GM12878 (cell line): ENCODE measurements around the gene LIN28B. TPM values are rescaled to one million over a fixed set of nuclear protein-coding genes. Genes with fewer than 3 reads are reported as not detected.

Source experiments
- ATAC-seq: fragments of 200-7000 bp; cut with Tn5 transposase; 3 replicates; pipeline ENCODE4 v1.9.1; 2020; ENCODE audit warnings: mild to moderate bottlenecking, moderate library complexity
- BruUV-seq: library from RNA; stranded (reverse); fragments of 400-500 nt; replicated peaks from 2 replicates; lab custom pipeline; 2021; lab: Mats Ljungman, UMichigan
- CTCF ChIA-PET: fragments of 300-600 bp; sonication (Branson Sonifier 250); formaldehyde crosslinking; extraction: SDS; loops from one replicate; lab custom pipeline; 2021; ENCODE audit warnings: inconsistent platforms; lab: Yijun Ruan, JAX
- POLR2A ChIA-PET: fragments of 350-600 bp; formaldehyde crosslinking; extraction: SDS; loops from one replicate; lab custom pipeline; 2021; ENCODE audit warnings: inconsistent platforms; lab: Charles Lee
- RAD21 ChIA-PET: fragments of 300-600 bp; sonication (Branson Sonifier 250); formaldehyde crosslinking; loops from one replicate; lab custom pipeline; 2023; ENCODE audit warnings: antibody characterized with exemption; ENCODE audit not compliant: unreplicated experiment; lab: Charles Lee
- SMC1A ChIA-PET: fragments of 300-600 bp; sonication (Branson Sonifier 250); formaldehyde crosslinking; loops from one replicate; lab custom pipeline; 2023; ENCODE audit not compliant: unreplicated experiment, uncharacterized antibody; lab: Charles Lee
- DNase-seq: peaks from one replicate; pipeline ENCODE4 v3.0.0-alpha.2; 2011; ENCODE audit warnings: low read depth, low spot score
- FAIRE-seq: peaks from 3 replicates; lab custom pipeline; 2011; peaks lifted over from hg19 to GRCh38; lab: Jason Lieb, UNC
- H2AFZ ChIP-seq: 2 replicates; pipeline ENCODE4 v1.6.0; 2011; ENCODE audit warnings: low read depth, low read length, control low read depth; ENCODE audit not compliant: control insufficient read depth
- H3K27ac ChIP-seq: 2 replicates; pipeline ENCODE4 v1.5.1; 2011; ENCODE audit warnings: control low read depth; ENCODE audit not compliant: control insufficient read depth, insufficient read depth
- H3K27me3 ChIP-seq, 2 experiments: replicated peaks in 1 of 2; 2 replicates each; pipeline versions ENCODE4 v1.6.0 to v1.6.1; 2011; ENCODE audit warnings: low read length in 1 of 2; ENCODE audit not compliant: control insufficient read depth in 2 of 2, insufficient read depth in 2 of 2
- H3K36me3 ChIP-seq, 2 experiments: 2 replicates each; pipeline ENCODE4 v1.5.1; 2011; ENCODE audit warnings: low read length in 1 of 2; ENCODE audit not compliant: control insufficient read depth in 2 of 2, insufficient read depth in 2 of 2
- H3K4me1 ChIP-seq: 2 replicates; pipeline ENCODE4 v1.6.1; 2011; ENCODE audit warnings: mild to moderate bottlenecking, low read length, moderate library complexity, mixed read lengths; ENCODE audit not compliant: control insufficient read depth, insufficient read depth
- H3K4me2 ChIP-seq: 2 replicates; pipeline ENCODE4 v1.6.0; 2011; ENCODE audit warnings: control low read depth; ENCODE audit not compliant: control insufficient read depth, insufficient read depth
- H3K4me3 ChIP-seq: fragments of 200-600 bp; sonication (generic); 2 replicates; pipeline ENCODE4 v1.5.1; 2016
- H3K79me2 ChIP-seq: 2 replicates; pipeline ENCODE4 v1.6.0; 2011; ENCODE audit warnings: low read length; ENCODE audit not compliant: control insufficient read depth, insufficient read depth
- H3K9ac ChIP-seq: 2 replicates; pipeline ENCODE4 v1.8.0; 2011; ENCODE audit warnings: low read length, control low read depth, mixed read lengths; ENCODE audit not compliant: control insufficient read depth, insufficient read depth
- H3K9me3 ChIP-seq: replicated peaks from 3 replicates; pipeline ENCODE4 v1.5.1; 2011; ENCODE audit warnings: mild to moderate bottlenecking, low read length; ENCODE audit not compliant: control insufficient read depth, insufficient read depth
- H4K20me1 ChIP-seq: 2 replicates; pipeline ENCODE4 v1.6.0; 2011; ENCODE audit not compliant: control insufficient read depth, insufficient read depth
- CREM ChIP-seq: IDR thresholded peaks from 2 replicates; pipeline ENCODE4 v1.6.1; 2014; ENCODE audit warnings: antibody characterized with exemption, low read depth
- EGR1 ChIP-seq, 2 experiments: IDR thresholded peaks; 1 replicate in 1 of 2; 2 replicates in 1 of 2; pipeline ENCODE4 v1.6.1; 2011 to 2012; ENCODE audit warnings: low read depth in 2 of 2, low read length in 2 of 2, borderline replicate concordance in 1 of 2, mild to moderate bottlenecking in 1 of 2, moderate library complexity in 1 of 2
- HCFC1 ChIP-seq: fragments of 150-350 bp; IDR thresholded peaks from 2 replicates; pipeline ENCODE4 v1.6.1; 2014; ENCODE audit warnings: low read length
- PKNOX1 ChIP-seq: fragments of 450-650 bp; IDR thresholded peaks from 2 replicates; pipeline ENCODE4 v1.6.1; 2016; ENCODE audit warnings: mild to moderate bottlenecking
- PML ChIP-seq: IDR thresholded peaks from 2 replicates; pipeline ENCODE4 v1.6.1; 2012; ENCODE audit warnings: low read length, inconsistent platforms
- POU2F2 ChIP-seq: IDR thresholded peaks from 3 replicates; pipeline ENCODE4 v1.6.1; 2011; ENCODE audit warnings: low read depth, mild to moderate bottlenecking, low read length, borderline replicate concordance
- RAD51 ChIP-seq: fragments of 450-650 bp; IDR thresholded peaks from 2 replicates; pipeline ENCODE4 v1.6.1; 2016; ENCODE audit warnings: moderate library complexity, mild to moderate bottlenecking, inconsistent platforms
- STAT1 ChIP-seq: fragments of 450-650 bp; conservative IDR thresholded peaks from 2 replicates; pipeline ENCODE4 v1.6.1; 2014; ENCODE audit warnings: antibody characterized with exemption, mild to moderate bottlenecking
- USF1 ChIP-seq: IDR thresholded peaks from 2 replicates; pipeline ENCODE4 v1.6.1; 2011; ENCODE audit warnings: borderline replicate concordance, low read depth, mild to moderate bottlenecking, moderate library complexity, mixed read lengths, low read length; ENCODE audit not compliant: insufficient read depth; ENCODE audit errors: extremely low read length
- ZNF24 ChIP-seq: fragments of 450-650 bp; IDR thresholded peaks from 2 replicates; pipeline ENCODE4 v1.6.1; 2017; ENCODE audit warnings: antibody characterized with exemption, mild to moderate bottlenecking
- WGBS: methylation state at CpG from one replicate; pipeline ENCODE4 v1.1.6; 2016; ENCODE audit warnings: low lambda C conversion rate; ENCODE audit not compliant: insufficient replicate concordance, insufficient coverage; ENCODE audit errors: missing lambda C conversion rate; 5-methylcytosine and 5-hydroxymethylcytosine counted together
- in situ Hi-C: fragments of 300-500 bp; cut with MboI; formaldehyde crosslinking; loops from 9 replicates; pipeline ENCODE4 v1.14.3; 2018; ENCODE audit warnings: mixed read lengths
- intact Hi-C: fragments of 100-400 bp; cut with micrococcal nuclease; formaldehyde crosslinking; loops from one replicate; pipeline ENCODE4 v1.14.2; 2022; ENCODE audit not compliant: unreplicated experiment
- polyA plus RNA-seq, 11 experiments: library from polyadenylated mRNA; depleted of rRNA in 4 of 11; unstranded in 6 of 11; stranded (reverse) in 5 of 11; fragments of >200 nt; fragmentation: Nextera tagmentation in 4 of 11; fragmentation: Illumina TruSeq in 1 of 11; extraction: Ambion mirVana in 4 of 11; extraction: Trizol in 1 of 11; gene quantifications; 1 replicate in 1 of 11; 2 replicates in 10 of 11; pipeline versions ENCODE4 v1.2.1 to v1.2.3, GENCODE V29; 2011 to 2016; ENCODE audit warnings: inconsistent platforms in 2 of 11, missing spikeins in 2 of 11, low read depth in 1 of 11
- total RNA-seq, 4 experiments: library from RNA; depleted of rRNA in 3 of 4; stranded (reverse); fragments of >200 nt in 3 of 4; fragmentation: Illumina TruSeq in 1 of 4; extraction: Trizol in 1 of 4; gene quantifications; 2 replicates each; pipeline versions ENCODE4 v1.2.1 to v1.2.3, GENCODE V29; 2013 to 2021
- TF ChIP-seq, protein P1 (sequence below): fragments of 450-650 bp; IDR thresholded peaks from 2 replicates; pipeline ENCODE4 v1.6.1; 2017; ENCODE audit warnings: mild to moderate bottlenecking, moderate library complexity

LIN28B gene
- total and polyA plus RNA-seq, 10 of the 15 experiments (the other 5 are each of a cell fraction or from before 2014, with no cell fraction given), result 0.01 to 2.4 (median 0.09) TPM; not detected in 6

DNA sequence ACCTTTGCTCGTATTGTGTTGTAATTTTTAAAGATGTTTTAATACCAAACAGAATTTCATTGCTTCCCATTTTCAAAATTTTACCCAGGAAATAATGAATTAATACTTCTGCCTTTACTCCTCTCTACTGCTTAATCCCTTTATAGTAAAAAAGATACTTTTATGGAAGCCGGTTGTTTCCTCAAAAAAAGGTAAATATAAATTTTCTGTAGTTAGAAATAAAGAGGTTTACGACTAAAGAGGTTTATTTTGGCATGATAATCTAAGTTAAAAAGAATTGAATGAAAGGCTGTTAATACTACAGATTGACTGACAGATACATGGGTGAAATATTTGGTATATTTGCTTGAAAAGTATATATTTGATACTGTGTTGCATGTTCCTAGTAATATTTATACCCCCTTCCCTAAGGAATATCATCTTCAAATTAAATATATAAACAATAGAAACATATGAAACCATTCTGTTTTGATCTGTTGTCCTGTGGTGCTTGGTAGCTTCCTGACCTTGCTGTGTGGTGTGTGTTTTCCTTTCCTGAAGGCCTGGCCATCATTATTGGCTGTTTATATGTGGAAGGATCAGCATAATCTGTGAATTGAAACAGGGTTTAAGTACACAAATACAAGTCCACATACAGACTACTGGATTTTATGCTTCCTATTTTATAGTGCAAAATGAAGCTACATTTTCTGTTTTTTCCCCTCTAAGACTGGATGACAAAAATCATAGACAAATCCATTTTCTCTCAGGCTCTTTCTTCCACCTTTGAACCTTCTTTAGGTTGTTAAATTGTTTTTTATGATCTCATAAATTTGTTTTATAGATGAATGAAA lies 2.3 kb downstream of the LIN28B start (continued):
- TF ChIP-seq, protein P1, sequence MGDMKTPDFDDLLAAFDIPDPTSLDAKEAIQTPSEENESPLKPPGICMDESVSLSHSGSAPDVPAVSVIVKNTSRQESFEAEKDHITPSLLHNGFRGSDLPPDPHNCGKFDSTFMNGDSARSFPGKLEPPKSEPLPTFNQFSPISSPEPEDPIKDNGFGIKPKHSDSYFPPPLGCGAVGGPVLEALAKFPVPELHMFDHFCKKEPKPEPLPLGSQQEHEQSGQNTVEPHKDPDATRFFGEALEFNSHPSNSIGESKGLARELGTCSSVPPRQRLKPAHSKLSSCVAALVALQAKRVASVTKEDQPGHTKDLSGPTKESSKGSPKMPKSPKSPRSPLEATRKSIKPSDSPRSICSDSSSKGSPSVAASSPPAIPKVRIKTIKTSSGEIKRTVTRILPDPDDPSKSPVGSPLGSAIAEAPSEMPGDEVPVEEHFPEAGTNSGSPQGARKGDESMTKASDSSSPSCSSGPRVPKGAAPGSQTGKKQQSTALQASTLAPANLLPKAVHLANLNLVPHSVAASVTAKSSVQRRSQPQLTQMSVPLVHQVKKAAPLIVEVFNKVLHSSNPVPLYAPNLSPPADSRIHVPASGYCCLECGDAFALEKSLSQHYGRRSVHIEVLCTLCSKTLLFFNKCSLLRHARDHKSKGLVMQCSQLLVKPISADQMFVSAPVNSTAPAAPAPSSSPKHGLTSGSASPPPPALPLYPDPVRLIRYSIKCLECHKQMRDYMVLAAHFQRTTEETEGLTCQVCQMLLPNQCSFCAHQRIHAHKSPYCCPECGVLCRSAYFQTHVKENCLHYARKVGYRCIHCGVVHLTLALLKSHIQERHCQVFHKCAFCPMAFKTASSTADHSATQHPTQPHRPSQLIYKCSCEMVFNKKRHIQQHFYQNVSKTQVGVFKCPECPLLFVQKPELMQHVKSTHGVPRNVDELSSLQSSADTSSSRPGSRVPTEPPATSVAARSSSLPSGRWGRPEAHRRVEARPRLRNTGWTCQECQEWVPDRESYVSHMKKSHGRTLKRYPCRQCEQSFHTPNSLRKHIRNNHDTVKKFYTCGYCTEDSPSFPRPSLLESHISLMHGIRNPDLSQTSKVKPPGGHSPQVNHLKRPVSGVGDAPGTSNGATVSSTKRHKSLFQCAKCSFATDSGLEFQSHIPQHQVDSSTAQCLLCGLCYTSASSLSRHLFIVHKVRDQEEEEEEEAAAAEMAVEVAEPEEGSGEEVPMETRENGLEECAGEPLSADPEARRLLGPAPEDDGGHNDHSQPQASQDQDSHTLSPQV, result no peak
- TF ChIP-seq PKNOX1 (no peak), POU2F2 (no peak), PML (no peak)
- TF ChIP-seq, all 136 proteins: peak for 0

DNA sequence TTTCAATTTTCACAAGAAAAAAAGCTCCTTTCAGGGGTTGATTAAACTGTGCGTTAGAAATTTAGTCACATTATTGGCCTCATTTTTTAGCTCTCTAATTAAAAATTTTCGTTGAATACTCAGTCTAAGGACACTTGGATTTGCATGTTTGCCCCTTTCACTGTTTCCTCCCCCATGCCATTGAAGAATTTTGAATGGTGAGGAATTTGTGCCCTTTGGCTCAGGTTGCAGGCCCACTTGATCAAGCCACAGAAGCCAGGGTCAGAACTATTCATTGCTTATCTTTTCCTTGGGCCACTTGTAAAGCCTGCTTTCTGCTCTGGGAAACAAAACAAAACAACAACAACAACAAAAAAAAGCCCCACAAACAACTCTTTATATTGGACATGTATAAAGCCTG lies 12.2 kb downstream of the LIN28B start:
- H3K9me3 ChIP-seq, result no peaks in the 10 kb centered on the region
- FAIRE-seq (no peak), DNase-seq (no peak), ATAC-seq (no peak)
- WGBS, result 50% methylated on average over 2 of the region's 2 CpGs
- ChIA-PET RAD21 (interaction anchor here (0.6 kb wide), 1 partner anchor 325 kb away, joined by 3 read pairs; no protein-coding TSS in a partner anchor), CTCF (interaction anchor here (1.0 to 1.4 kb wide), 2 partner anchors 12 to 110 kb away, joined by 3 read pairs; partner anchors contain the start of gene LIN28B), POLR2A (no interaction called here), SMC1A (interaction anchor here (0.9 to 1.4 kb wide), 5 partner anchors 9 to 123 kb away, joined by 3 to 6 read pairs (median 4); no protein-coding TSS in a partner anchor)
- intact Hi-C loops (no loop called here), in situ Hi-C loops (no loop called here)
- H4K20me1 ChIP-seq, result no peaks in the 10 kb centered on the region
- H3K4me3 ChIP-seq, result no peak overlapping the region
- no peaks in the 10 kb centered on the region for H3K79me2 ChIP-seq
- H3K27me3 ChIP-seq, result no peaks in the 10 kb centered on the region
- no peaks in the 10 kb centered on the region for H3K4me1 ChIP-seq
- H3K9ac ChIP-seq, result no peak overlapping the region
- no peaks in the 10 kb centered on the region for H3K36me3 ChIP-seq
- no peak overlapping the region for H2AFZ ChIP-seq
- no peak overlapping the region for H3K4me2 ChIP-seq
- H3K27ac ChIP-seq, result no peak overlapping the region
- no TSS peak for BruUV-seq
- TF ChIP-seq USF1, result no peak
- TF ChIP-seq HCFC1, result no peak
- no peak for TF ChIP-seq STAT1
- TF ChIP-seq RAD51, result no peak
- no peak for TF ChIP-seq EGR1 (IDR thresholded peaks at IDR 0.05; ENCODE audit: borderline replicate concordance in 1 of 2, low read depth in 2 of 2, low read length in 2 of 2)
- no peak for TF ChIP-seq CREM
- TF ChIP-seq ZNF24, result no peak
